Activated naive CD8-positive, alpha-beta T cell (primary cell): ENCODE results near the gene ARHGEF5.
"Not testable (repeated sequence)": the region's sequence is repeated elsewhere in the genome, so short reads cannot be mapped to it uniquely, and the experiment has no call there.

Experiments
- H3K27ac Mint-ChIP-seq: one replicate; pipeline ENCODE4 v1.8.0; 2021; ENCODE audit warnings: mixed read lengths
- H3K27me3 Mint-ChIP-seq: one replicate; pipeline ENCODE4 v1.8.0; 2021; ENCODE audit warnings: mixed read lengths
- H3K36me3 Mint-ChIP-seq: one replicate; pipeline ENCODE4 v1.8.0; 2021; ENCODE audit warnings: mixed read lengths
- H3K4me1 Mint-ChIP-seq: one replicate; pipeline ENCODE4 v1.8.0; 2021; ENCODE audit warnings: low read depth, mixed read lengths
- H3K4me3 Mint-ChIP-seq: one replicate; pipeline ENCODE4 v1.8.0; 2021; ENCODE audit warnings: mild to moderate bottlenecking, mixed read lengths
- H3K9me3 Mint-ChIP-seq: one replicate; pipeline ENCODE4 v1.8.0; 2021; ENCODE audit warnings: low read depth, mixed read lengths

ARHGEF5 gene

GRCh38 chr7:144362061-144362460, 6.9 kb downstream of the ARHGEF5 start:
- not testable (repeated sequence) for H3K4me3 Mint-ChIP-seq, H3K36me3 Mint-ChIP-seq, H3K9me3 Mint-ChIP-seq, H3K27ac Mint-ChIP-seq, H3K27me3 Mint-ChIP-seq, H3K4me1 Mint-ChIP-seq

- H3K27me3 Mint-ChIP-seq, H3K36me3 Mint-ChIP-seq, H3K4me3 Mint-ChIP-seq, H3K4me1 Mint-ChIP-seq, H3K9me3 Mint-ChIP-seq, H3K27ac Mint-ChIP-seq: not testable (repeated sequence)
Measured at GRCh38 chr7:144365523-144365922, 10.3 kb downstream of the ARHGEF5 start.

DNA sequence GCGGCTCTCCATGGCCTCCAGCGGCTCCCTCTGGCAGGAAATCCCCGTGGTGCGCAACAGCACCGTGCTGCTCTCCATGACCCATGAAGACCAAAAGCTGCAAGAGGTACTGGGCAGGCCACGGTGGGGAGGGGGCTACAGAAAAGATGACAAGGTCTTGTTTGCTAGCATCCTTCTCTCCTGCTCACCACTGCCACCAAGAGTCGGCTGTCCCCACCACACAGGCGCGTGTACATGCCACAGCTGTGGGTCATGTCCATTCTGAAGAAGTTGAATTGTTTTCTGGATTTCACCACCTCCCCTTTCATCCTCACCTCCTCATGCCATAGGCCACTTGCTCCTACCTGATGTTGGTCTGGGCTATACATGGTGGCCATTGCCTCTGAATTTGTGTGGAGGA, 12.0 kb downstream of the ARHGEF5 start:
- not testable (repeated sequence) for H3K9me3 Mint-ChIP-seq, H3K4me1 Mint-ChIP-seq, H3K36me3 Mint-ChIP-seq, H3K4me3 Mint-ChIP-seq, H3K27me3 Mint-ChIP-seq, H3K27ac Mint-ChIP-seq

- not testable (repeated sequence) for H3K4me1 Mint-ChIP-seq
Measured at GRCh38 chr7:144369221-144369620, 14.0 kb downstream of the ARHGEF5 start.

DNA sequence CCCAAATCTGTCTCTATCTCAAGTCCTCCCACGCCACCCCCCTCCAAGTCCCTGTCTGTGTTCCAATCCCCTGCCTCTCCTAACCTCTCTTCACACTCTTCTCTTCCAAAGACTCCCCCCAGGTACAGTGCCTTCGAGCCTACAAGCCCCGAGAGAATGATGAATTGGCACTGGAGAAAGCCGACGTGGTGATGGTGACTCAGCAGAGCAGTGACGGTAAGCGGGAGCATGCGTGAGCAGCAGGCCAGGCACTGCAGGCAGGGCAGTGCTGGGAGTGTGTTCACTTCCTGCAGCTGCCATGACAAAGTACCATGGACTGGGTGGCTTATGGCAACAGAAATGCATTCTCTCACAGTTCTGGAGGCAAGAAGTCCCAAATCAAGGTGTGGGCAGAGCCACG, 23.4 kb downstream of the ARHGEF5 start:
- no peaks in the 10 kb centered on the region for H3K4me1 Mint-ChIP-seq
- peaks cover 5% of the 10 kb centered on the region for H3K9me3 Mint-ChIP-seq
- H3K36me3 Mint-ChIP-seq = peaks cover 18% of the 10 kb centered on the region
- no peak overlapping the region for H3K4me3 Mint-ChIP-seq
- no peaks in the 10 kb centered on the region for H3K27me3 Mint-ChIP-seq
- H3K27ac Mint-ChIP-seq = no peak overlapping the region

More at GRCh38 chr7:144369221-144369620, 14.0 kb downstream of the ARHGEF5 start:
- not testable (repeated sequence) for H3K27me3 Mint-ChIP-seq, H3K27ac Mint-ChIP-seq, H3K36me3 Mint-ChIP-seq, H3K9me3 Mint-ChIP-seq, H3K4me3 Mint-ChIP-seq

- Mint-ChIP-seq H3K4me1 (peaks cover 5% of the 10 kb centered on the region), H3K4me3 (no peak overlapping the region), H3K9me3 (peaks cover 5% of the 10 kb centered on the region), H3K36me3 (peaks cover 18% of the 10 kb centered on the region), H3K27ac (no peak overlapping the region), H3K27me3 (no peaks in the 10 kb centered on the region)
Measured at GRCh38 chr7:144379776-144380384, 24.7 kb downstream of the ARHGEF5 start.

DNA sequence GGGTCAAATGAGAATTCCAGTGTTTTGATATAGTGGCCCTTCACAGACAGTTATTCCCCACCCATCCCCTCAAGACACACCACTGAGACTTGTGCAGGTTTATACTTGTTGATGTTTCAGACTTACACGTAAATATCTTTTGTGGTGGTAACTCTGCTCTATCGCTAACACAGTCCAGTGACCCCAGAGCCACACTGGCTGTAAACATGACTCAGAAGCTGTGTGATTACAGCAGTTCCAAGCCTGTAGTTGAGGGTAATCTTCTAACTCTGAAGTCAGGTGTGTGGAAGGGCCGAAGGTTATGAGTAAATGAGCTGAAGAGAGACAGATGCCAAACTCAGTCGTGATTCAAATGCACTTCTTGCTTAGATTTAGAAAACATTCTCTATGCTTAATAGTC, 28.9 kb downstream of the ARHGEF5 start:
- Mint-ChIP-seq H3K36me3 (peaks cover 8% of the 10 kb centered on the region), H3K4me1 (peaks cover 5% of the 10 kb centered on the region)

DNA sequence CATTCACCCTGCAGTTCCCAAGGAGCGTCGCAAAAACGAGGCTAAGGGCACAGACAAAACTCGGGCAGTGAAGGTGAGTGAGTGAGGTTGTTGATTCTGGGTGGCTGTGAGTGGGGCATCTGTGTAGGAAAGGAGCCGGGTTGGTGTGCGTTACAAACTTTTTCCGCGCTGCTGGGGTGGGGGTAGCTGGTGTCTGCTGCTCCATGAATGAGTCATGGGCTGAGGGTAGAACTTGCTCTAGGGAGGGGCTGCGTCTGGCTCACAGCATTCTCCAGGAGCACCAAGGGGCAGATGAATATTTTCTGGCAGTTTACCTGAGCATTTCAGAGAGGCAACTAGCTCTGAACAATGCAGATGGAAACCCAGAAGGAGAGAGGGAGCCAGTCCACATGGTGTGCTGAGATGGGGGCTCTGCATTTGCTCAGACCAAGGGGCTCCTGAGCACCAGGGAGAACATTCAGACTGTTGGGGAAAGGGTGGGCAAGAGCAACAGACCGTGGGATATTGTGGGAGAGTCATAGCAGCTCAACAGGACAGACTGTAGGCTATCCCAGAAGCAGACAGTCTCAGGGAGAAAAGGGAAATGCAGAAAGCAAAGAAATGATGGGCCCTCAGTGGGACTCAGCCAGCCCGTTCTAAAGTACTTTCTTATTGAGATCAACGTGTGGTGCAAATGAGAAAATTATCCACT, 29.5 kb downstream of the ARHGEF5 start:
- Mint-ChIP-seq H3K4me1 (peaks cover 5% of the 10 kb centered on the region), H3K27me3 (no peaks in the 10 kb centered on the region), H3K4me3 (no peak overlapping the region), H3K36me3 (peaks cover 8% of the 10 kb centered on the region), H3K27ac (no peak overlapping the region), H3K9me3 (no peaks in the 10 kb centered on the region)

More for the DNA sequence above, 28.9 kb downstream of the ARHGEF5 start:
- Mint-ChIP-seq H3K27me3 (no peaks in the 10 kb centered on the region), H3K27ac (no peak overlapping the region), H3K9me3 (no peaks in the 10 kb centered on the region), H3K4me3 (no peak overlapping the region)

- Mint-ChIP-seq H3K4me1 (peaks cover 6% of the 10 kb centered on the region), H3K27me3 (no peaks in the 10 kb centered on the region), H3K27ac (no peak overlapping the region), H3K9me3 (no peaks in the 10 kb centered on the region), H3K4me3 (no peak overlapping the region), H3K36me3 (no peaks in the 10 kb centered on the region)
Measured at GRCh38 chr7:144386741-144387140, 31.5 kb downstream of the ARHGEF5 start.

GRCh38 chr7:144388950-144389349, 33.7 kb downstream of the ARHGEF5 start:
- Mint-ChIP-seq H3K4me1 (peaks cover 8% of the 10 kb centered on the region), H3K27me3 (no peaks in the 10 kb centered on the region), H3K4me3 (no peak overlapping the region), H3K27ac (no peak overlapping the region), H3K36me3 (no peaks in the 10 kb centered on the region), H3K9me3 (no peaks in the 10 kb centered on the region)

GRCh38 chr7:144390481-144390880, 35.3 kb downstream of the ARHGEF5 start:
- no peak overlapping the region for H3K27ac Mint-ChIP-seq
- H3K9me3 Mint-ChIP-seq = no peaks in the 10 kb centered on the region
- H3K4me1 Mint-ChIP-seq = peaks cover 4% of the 10 kb centered on the region
- H3K27me3 Mint-ChIP-seq = no peaks in the 10 kb centered on the region
- H3K4me3 Mint-ChIP-seq = no peak overlapping the region
- no peaks in the 10 kb centered on the region for H3K36me3 Mint-ChIP-seq

DNA sequence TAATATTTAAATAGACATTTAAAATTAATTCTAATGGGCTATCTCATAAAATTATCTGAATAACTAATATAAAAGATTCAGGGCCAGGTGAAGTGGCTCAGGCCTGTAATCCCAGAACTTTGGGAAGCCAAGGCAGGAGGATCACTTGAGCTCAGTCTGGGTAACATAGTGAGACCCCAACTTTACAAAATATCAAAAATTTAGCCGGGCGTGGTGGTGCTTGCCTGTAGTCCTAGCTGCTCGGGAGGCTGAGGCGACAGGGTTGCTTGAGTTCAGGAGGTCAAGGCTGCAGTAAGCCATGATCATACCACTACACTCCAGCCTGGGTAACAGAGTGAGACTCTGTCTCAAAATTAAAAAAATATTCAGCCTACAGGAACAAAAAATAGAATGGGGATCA, 35.8 kb downstream of the ARHGEF5 start:
- Mint-ChIP-seq H3K36me3 (no peaks in the 10 kb centered on the region), H3K9me3 (no peaks in the 10 kb centered on the region), H3K27me3 (no peaks in the 10 kb centered on the region), H3K4me3 (no peak overlapping the region), H3K27ac (no peak overlapping the region), H3K4me1 (peaks cover 4% of the 10 kb centered on the region)

DNA sequence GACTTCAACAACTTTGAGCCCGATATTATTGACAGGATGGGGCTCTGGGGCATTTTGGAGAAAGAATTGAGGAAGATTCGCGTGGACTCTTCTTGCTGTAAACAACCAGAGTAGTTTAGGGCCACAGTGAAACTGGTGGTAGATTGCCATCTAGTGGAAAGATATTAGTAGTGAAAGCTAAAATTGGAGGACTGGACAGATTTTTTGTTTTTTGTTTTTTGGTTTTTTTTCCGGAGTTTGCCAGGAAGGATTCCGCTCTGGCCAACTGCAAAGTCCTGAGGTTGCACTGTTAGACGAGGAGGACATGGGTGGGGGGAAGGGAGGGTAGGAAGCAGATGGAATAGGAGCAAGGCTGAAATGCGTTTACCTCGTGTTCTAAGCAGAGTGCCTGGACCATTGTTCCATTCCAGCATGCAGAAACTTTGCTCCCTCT, 36.6 kb downstream of the ARHGEF5 start:
- no peaks in the 10 kb centered on the region for H3K9me3 Mint-ChIP-seq
- H3K27ac Mint-ChIP-seq = no peak overlapping the region
- peak overlapping the region; percentile 69 for H3K4me3 Mint-ChIP-seq
- H3K27me3 Mint-ChIP-seq = no peaks in the 10 kb centered on the region
- H3K4me1 Mint-ChIP-seq = peaks cover 4% of the 10 kb centered on the region
- H3K36me3 Mint-ChIP-seq = no peaks in the 10 kb centered on the region

DNA sequence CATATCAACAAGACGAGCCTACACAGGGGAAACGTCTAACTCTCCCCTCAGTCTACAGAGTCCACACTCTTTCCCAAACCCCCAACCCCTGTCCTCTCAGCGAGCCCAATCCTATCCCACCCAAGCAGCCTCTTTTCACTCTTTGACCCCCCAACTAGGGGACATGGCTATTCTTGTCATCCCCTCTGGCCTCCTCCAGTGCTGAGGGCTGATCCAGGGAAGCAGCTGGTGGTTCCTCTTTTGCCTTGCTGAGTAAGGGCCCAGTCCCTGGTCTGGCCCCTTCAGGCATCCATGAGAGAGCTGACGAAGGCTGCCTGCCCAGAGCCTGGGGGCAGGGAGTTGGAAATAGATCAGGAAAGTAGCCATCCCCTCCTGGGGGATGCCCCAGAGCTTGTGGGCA, 41.9 kb downstream of the ARHGEF5 start:
- Mint-ChIP-seq H3K36me3 (no peaks in the 10 kb centered on the region), H3K9me3 (no peaks in the 10 kb centered on the region), H3K4me1 (no peaks in the 10 kb centered on the region), H3K4me3 (no peak overlapping the region), H3K27me3 (no peaks in the 10 kb centered on the region), H3K27ac (no peak overlapping the region)

DNA sequence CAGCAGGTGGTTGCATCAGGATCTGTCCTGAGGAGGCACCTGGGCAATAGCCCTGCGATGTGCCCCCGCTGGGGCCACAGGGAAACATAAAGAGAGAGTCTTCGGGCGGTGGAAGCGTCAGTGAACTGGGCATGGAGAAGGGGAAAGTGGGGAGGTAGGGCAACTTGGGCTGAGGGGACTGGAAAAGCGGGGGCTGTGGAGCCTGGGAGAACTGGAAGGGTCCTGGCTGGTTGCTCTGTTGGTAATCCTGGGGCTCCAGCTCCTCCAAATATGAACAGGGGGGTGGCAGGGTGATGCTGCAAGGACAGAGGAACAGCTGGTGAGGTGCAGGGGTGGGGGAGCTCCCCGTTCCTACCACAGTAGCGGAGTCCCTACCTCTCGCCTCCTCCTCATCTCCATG, 43.1 kb downstream of the ARHGEF5 start:
- Mint-ChIP-seq H3K27ac (no peak overlapping the region), H3K9me3 (no peaks in the 10 kb centered on the region), H3K4me1 (no peaks in the 10 kb centered on the region), H3K4me3 (no peak overlapping the region), H3K36me3 (no peaks in the 10 kb centered on the region), H3K27me3 (peaks cover 4% of the 10 kb centered on the region)

- Mint-ChIP-seq H3K9me3 (no peaks in the 10 kb centered on the region), H3K27ac (no peak overlapping the region), H3K4me3 (no peak overlapping the region), H3K4me1 (no peaks in the 10 kb centered on the region), H3K36me3 (no peaks in the 10 kb centered on the region), H3K27me3 (peaks cover 4% of the 10 kb centered on the region)
Measured at GRCh38 chr7:144398911-144399310, 43.7 kb downstream of the ARHGEF5 start.
